GM12878 (cell line): ENCODE measurements around the gene AP2S1. TPM values are rescaled to one million over a fixed set of nuclear protein-coding genes. Genes with fewer than 3 reads are reported as not detected.

Experiments used
- ATAC-seq: fragments of 200-7000 bp; cut with Tn5 transposase; 3 replicates; pipeline ENCODE4 v1.9.1; 2020; ENCODE audit warnings: mild to moderate bottlenecking, moderate library complexity
- BruUV-seq: library from RNA; stranded (reverse); fragments of 400-500 nt; replicated peaks from 2 replicates; lab custom pipeline; 2021; lab: Mats Ljungman, UMichigan
- CTCF ChIA-PET: fragments of 300-600 bp; sonication (Branson Sonifier 250); formaldehyde crosslinking; extraction: SDS; loops from one replicate; lab custom pipeline; 2021; ENCODE audit warnings: inconsistent platforms; lab: Yijun Ruan, JAX
- POLR2A ChIA-PET: fragments of 350-600 bp; formaldehyde crosslinking; extraction: SDS; loops from one replicate; lab custom pipeline; 2021; ENCODE audit warnings: inconsistent platforms; lab: Charles Lee
- RAD21 ChIA-PET: fragments of 300-600 bp; sonication (Branson Sonifier 250); formaldehyde crosslinking; loops from one replicate; lab custom pipeline; 2023; ENCODE audit warnings: antibody characterized with exemption; ENCODE audit not compliant: unreplicated experiment; lab: Charles Lee
- SMC1A ChIA-PET: fragments of 300-600 bp; sonication (Branson Sonifier 250); formaldehyde crosslinking; loops from one replicate; lab custom pipeline; 2023; ENCODE audit not compliant: unreplicated experiment, uncharacterized antibody; lab: Charles Lee
- DNase-seq: peaks from one replicate; pipeline ENCODE4 v3.0.0-alpha.2; 2011; ENCODE audit warnings: low read depth, low spot score
- FAIRE-seq: peaks from 3 replicates; lab custom pipeline; 2011; peaks lifted over from hg19 to GRCh38; lab: Jason Lieb, UNC
- H2AFZ ChIP-seq: 2 replicates; pipeline ENCODE4 v1.6.0; 2011; ENCODE audit warnings: low read depth, low read length, control low read depth; ENCODE audit not compliant: control insufficient read depth
- H3K27ac ChIP-seq: 2 replicates; pipeline ENCODE4 v1.5.1; 2011; ENCODE audit warnings: control low read depth; ENCODE audit not compliant: control insufficient read depth, insufficient read depth
- H3K27me3 ChIP-seq, 2 experiments: replicated peaks in 1 of 2; 2 replicates each; pipeline versions ENCODE4 v1.6.0 to v1.6.1; 2011; ENCODE audit warnings: low read length in 1 of 2; ENCODE audit not compliant: control insufficient read depth in 2 of 2, insufficient read depth in 2 of 2
- H3K36me3 ChIP-seq, 2 experiments: 2 replicates each; pipeline ENCODE4 v1.5.1; 2011; ENCODE audit warnings: low read length in 1 of 2; ENCODE audit not compliant: control insufficient read depth in 2 of 2, insufficient read depth in 2 of 2
- H3K4me1 ChIP-seq: 2 replicates; pipeline ENCODE4 v1.6.1; 2011; ENCODE audit warnings: mild to moderate bottlenecking, low read length, moderate library complexity, mixed read lengths; ENCODE audit not compliant: control insufficient read depth, insufficient read depth
- H3K4me2 ChIP-seq: 2 replicates; pipeline ENCODE4 v1.6.0; 2011; ENCODE audit warnings: control low read depth; ENCODE audit not compliant: control insufficient read depth, insufficient read depth
- H3K4me3 ChIP-seq: fragments of 200-600 bp; sonication (generic); 2 replicates; pipeline ENCODE4 v1.5.1; 2016
- H3K79me2 ChIP-seq: 2 replicates; pipeline ENCODE4 v1.6.0; 2011; ENCODE audit warnings: low read length; ENCODE audit not compliant: control insufficient read depth, insufficient read depth
- H3K9ac ChIP-seq: 2 replicates; pipeline ENCODE4 v1.8.0; 2011; ENCODE audit warnings: low read length, control low read depth, mixed read lengths; ENCODE audit not compliant: control insufficient read depth, insufficient read depth
- H3K9me3 ChIP-seq: replicated peaks from 3 replicates; pipeline ENCODE4 v1.5.1; 2011; ENCODE audit warnings: mild to moderate bottlenecking, low read length; ENCODE audit not compliant: control insufficient read depth, insufficient read depth
- H4K20me1 ChIP-seq: 2 replicates; pipeline ENCODE4 v1.6.0; 2011; ENCODE audit not compliant: control insufficient read depth, insufficient read depth
- ASH2L ChIP-seq: fragments of 300-600, 200-600 bp; sonication (generic); IDR thresholded peaks from 2 replicates; pipeline ENCODE4 v1.6.1; 2017; ENCODE audit warnings: low read depth, mild to moderate bottlenecking, borderline replicate concordance
- CHD1 ChIP-seq: IDR thresholded peaks from 2 replicates; pipeline ENCODE4 v1.6.1; 2012; ENCODE audit warnings: low read depth, low read length, improper control_type of control experiment
- ESRRA ChIP-seq: IDR thresholded peaks from 2 replicates; pipeline ENCODE4 v1.6.1; 2012; ENCODE audit warnings: mild to moderate bottlenecking, low read length, improper control_type of control experiment
- FOXK2 ChIP-seq: fragments of 450-650 bp; IDR thresholded peaks from 2 replicates; pipeline ENCODE4 v1.6.1; 2017; ENCODE audit warnings: mild to moderate bottlenecking, moderate library complexity
- MEF2B ChIP-seq: fragments of 450-650 bp; IDR thresholded peaks from 2 replicates; pipeline ENCODE4 v1.6.1; 2018; ENCODE audit warnings: mild to moderate bottlenecking, moderate library complexity; ENCODE audit not compliant: partially characterized antibody, poor library complexity, severe bottlenecking
- NFYB ChIP-seq: IDR thresholded peaks from 2 replicates; pipeline ENCODE4 v1.6.1; 2011; ENCODE audit warnings: low read depth, mild to moderate bottlenecking, low read length, improper control_type of control experiment, moderate library complexity; ENCODE audit not compliant: insufficient read depth
- PML ChIP-seq: IDR thresholded peaks from 2 replicates; pipeline ENCODE4 v1.6.1; 2012; ENCODE audit warnings: low read length, inconsistent platforms
- SIX5 ChIP-seq: IDR thresholded peaks from 2 replicates; pipeline ENCODE4 v1.6.1; 2011; ENCODE audit warnings: mild to moderate bottlenecking, low read depth, low read length, moderate library complexity; ENCODE audit not compliant: severe bottlenecking
- SP1 ChIP-seq: IDR thresholded peaks from one replicate; pipeline ENCODE4 v1.6.1; 2011; ENCODE audit warnings: low read depth, low read length
- SREBF1 ChIP-seq: IDR thresholded peaks from 2 replicates; pipeline ENCODE4 v1.6.1; 2012; ENCODE audit warnings: mild to moderate bottlenecking, low read length
- SRF ChIP-seq, 2 experiments: IDR thresholded peaks; 2 replicates each; pipeline ENCODE4 v1.6.1; 2011; ENCODE audit warnings: low read depth in 2 of 2, low read length in 2 of 2, mild to moderate bottlenecking in 1 of 2, moderate library complexity in 1 of 2
- TARDBP ChIP-seq: IDR thresholded peaks from 2 replicates; pipeline ENCODE4 v1.6.1; 2016; ENCODE audit warnings: borderline replicate concordance
- ZZZ3 ChIP-seq: IDR thresholded peaks from 2 replicates; pipeline ENCODE4 v1.6.1; 2011; ENCODE audit warnings: low read depth; ENCODE audit not compliant: control insufficient read depth, insufficient read length
- WGBS: methylation state at CpG from one replicate; pipeline ENCODE4 v1.1.6; 2016; ENCODE audit warnings: low lambda C conversion rate; ENCODE audit not compliant: insufficient replicate concordance, insufficient coverage; ENCODE audit errors: missing lambda C conversion rate; 5-methylcytosine and 5-hydroxymethylcytosine counted together
- in situ Hi-C: fragments of 300-500 bp; cut with MboI; formaldehyde crosslinking; loops from 9 replicates; pipeline ENCODE4 v1.14.3; 2018; ENCODE audit warnings: mixed read lengths
- intact Hi-C: fragments of 100-400 bp; cut with micrococcal nuclease; formaldehyde crosslinking; loops from one replicate; pipeline ENCODE4 v1.14.2; 2022; ENCODE audit not compliant: unreplicated experiment
- polyA plus RNA-seq, 11 experiments: library from polyadenylated mRNA; depleted of rRNA in 4 of 11; unstranded in 6 of 11; stranded (reverse) in 5 of 11; fragments of >200 nt; fragmentation: Nextera tagmentation in 4 of 11; fragmentation: Illumina TruSeq in 1 of 11; extraction: Ambion mirVana in 4 of 11; extraction: Trizol in 1 of 11; gene quantifications; 1 replicate in 1 of 11; 2 replicates in 10 of 11; pipeline versions ENCODE4 v1.2.1 to v1.2.3, GENCODE V29; 2011 to 2016; ENCODE audit warnings: inconsistent platforms in 2 of 11, missing spikeins in 2 of 11, low read depth in 1 of 11
- total RNA-seq, 4 experiments: library from RNA; depleted of rRNA in 3 of 4; stranded (reverse); fragments of >200 nt in 3 of 4; fragmentation: Illumina TruSeq in 1 of 4; extraction: Trizol in 1 of 4; gene quantifications; 2 replicates each; pipeline versions ENCODE4 v1.2.1 to v1.2.3, GENCODE V29; 2013 to 2021
- TF ChIP-seq, protein P1 (sequence below): fragments of 450-650 bp; IDR thresholded peaks from 2 replicates; pipeline ENCODE4 v1.6.1; 2017; ENCODE audit warnings: low read depth, mild to moderate bottlenecking, moderate library complexity
- TF ChIP-seq, protein P2 (sequence below): IDR thresholded peaks from 2 replicates; pipeline ENCODE4 v1.6.1; 2011; ENCODE audit warnings: mild to moderate bottlenecking, low read depth, low read length, moderate library complexity; ENCODE audit not compliant: insufficient replicate concordance
- TF ChIP-seq, protein P3 (sequence below): fragments of 450-650 bp; IDR thresholded peaks from 2 replicates; pipeline ENCODE4 v1.6.1; 2014; ENCODE audit warnings: mild to moderate bottlenecking
- TF ChIP-seq, protein P4 (sequence below): IDR thresholded peaks from 2 replicates; pipeline ENCODE4 v1.6.1; 2012; ENCODE audit warnings: low read depth, low read length, improper control_type of control experiment

AP2S1 gene
- total and polyA plus RNA-seq, 10 of the 15 experiments (the other 5 are each of a cell fraction or from before 2014, with no cell fraction given): 10.8 to 239 (median 104) TPM

DNA sequence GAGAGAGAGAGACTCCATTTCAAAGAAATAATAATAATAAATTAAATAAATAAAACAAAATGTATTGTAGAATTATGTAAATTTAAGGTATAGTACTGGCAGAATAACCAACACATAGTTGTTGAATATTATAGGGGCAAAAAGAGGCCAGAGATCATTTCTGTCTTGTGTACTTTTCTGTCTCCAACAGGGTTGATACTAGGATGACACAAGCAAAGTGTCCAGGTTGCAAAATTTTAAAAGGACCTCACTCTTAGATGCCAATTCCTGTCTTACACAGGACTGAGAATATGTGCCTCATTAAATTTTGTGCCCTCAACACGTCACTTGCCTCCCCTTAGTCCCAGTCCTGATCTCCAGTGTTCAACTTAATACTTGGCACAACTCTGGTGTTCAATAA is 2.2 kb upstream of the AP2S1 start:
- H3K4me3 ChIP-seq: no peak overlapping the region
- no peaks in the 10 kb centered on the region for H3K9me3 ChIP-seq
- CTCF ChIA-PET: interaction anchor here (1.5 kb wide), 1 partner anchor 86 kb away, joined by 3 read pairs; no protein-coding TSS in a partner anchor
- RAD21 ChIA-PET: no interaction called here
- H3K36me3 ChIP-seq: 0 out of 4 replicates have a peak, but pooled peaks cover 0 to under 1% of the 10 kb centered on the region in 2 experiments
- no peaks in the 10 kb centered on the region for H3K27me3 ChIP-seq
- 0% methylated on average over 1 of the region's 1 CpG for WGBS
- no peaks in the 10 kb centered on the region for H4K20me1 ChIP-seq
- no TSS peak for BruUV-seq
- H3K27ac ChIP-seq: no peak overlapping the region
- SMC1A ChIA-PET: no interaction called here
- intact Hi-C loops: loop anchor here (10.0 kb wide), 1 partner anchor 262 kb away; the partner anchor contains the start of gene ZC3H4
- no peak for TF ChIP-seq SREBF1
- TF ChIP-seq ESRRA: no peak
- TF ChIP-seq SP1: no peak
- TF ChIP-seq NFYB: no peak
- TF ChIP-seq CHD1: no peak
- TF ChIP-seq FOXK2: no peak
- TF ChIP-seq SIX5: no peak
- no peak for TF ChIP-seq ASH2L
- TF ChIP-seq, protein P1, sequence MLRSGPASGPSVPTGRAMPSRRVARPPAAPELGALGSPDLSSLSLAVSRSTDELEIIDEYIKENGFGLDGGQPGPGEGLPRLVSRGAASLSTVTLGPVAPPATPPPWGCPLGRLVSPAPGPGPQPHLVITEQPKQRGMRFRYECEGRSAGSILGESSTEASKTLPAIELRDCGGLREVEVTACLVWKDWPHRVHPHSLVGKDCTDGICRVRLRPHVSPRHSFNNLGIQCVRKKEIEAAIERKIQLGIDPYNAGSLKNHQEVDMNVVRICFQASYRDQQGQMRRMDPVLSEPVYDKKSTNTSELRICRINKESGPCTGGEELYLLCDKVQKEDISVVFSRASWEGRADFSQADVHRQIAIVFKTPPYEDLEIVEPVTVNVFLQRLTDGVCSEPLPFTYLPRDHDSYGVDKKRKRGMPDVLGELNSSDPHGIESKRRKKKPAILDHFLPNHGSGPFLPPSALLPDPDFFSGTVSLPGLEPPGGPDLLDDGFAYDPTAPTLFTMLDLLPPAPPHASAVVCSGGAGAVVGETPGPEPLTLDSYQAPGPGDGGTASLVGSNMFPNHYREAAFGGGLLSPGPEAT: no peak
- TF ChIP-seq SRF (IDR thresholded peaks at IDR 0.05; ENCODE audit: low read depth in 2 of 2, low read length in 2 of 2): no peak
- no peak for TF ChIP-seq TARDBP
- TF ChIP-seq, protein P2, sequence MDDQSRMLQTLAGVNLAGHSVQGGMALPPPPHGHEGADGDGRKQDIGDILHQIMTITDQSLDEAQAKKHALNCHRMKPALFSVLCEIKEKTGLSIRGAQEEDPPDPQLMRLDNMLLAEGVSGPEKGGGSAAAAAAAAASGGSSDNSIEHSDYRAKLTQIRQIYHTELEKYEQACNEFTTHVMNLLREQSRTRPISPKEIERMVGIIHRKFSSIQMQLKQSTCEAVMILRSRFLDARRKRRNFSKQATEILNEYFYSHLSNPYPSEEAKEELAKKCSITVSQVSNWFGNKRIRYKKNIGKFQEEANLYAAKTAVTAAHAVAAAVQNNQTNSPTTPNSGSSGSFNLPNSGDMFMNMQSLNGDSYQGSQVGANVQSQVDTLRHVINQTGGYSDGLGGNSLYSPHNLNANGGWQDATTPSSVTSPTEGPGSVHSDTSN: no peak
- no peak for TF ChIP-seq MEF2B
- TF ChIP-seq ZZZ3: no peak
- TF ChIP-seq, protein P3, sequence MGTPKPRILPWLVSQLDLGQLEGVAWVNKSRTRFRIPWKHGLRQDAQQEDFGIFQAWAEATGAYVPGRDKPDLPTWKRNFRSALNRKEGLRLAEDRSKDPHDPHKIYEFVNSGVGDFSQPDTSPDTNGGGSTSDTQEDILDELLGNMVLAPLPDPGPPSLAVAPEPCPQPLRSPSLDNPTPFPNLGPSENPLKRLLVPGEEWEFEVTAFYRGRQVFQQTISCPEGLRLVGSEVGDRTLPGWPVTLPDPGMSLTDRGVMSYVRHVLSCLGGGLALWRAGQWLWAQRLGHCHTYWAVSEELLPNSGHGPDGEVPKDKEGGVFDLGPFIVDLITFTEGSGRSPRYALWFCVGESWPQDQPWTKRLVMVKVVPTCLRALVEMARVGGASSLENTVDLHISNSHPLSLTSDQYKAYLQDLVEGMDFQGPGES: no peak
- TF ChIP-seq, protein P4, sequence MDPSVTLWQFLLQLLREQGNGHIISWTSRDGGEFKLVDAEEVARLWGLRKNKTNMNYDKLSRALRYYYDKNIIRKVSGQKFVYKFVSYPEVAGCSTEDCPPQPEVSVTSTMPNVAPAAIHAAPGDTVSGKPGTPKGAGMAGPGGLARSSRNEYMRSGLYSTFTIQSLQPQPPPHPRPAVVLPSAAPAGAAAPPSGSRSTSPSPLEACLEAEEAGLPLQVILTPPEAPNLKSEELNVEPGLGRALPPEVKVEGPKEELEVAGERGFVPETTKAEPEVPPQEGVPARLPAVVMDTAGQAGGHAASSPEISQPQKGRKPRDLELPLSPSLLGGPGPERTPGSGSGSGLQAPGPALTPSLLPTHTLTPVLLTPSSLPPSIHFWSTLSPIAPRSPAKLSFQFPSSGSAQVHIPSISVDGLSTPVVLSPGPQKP: no peak
- no peak for TF ChIP-seq PML
- no peak overlapping the region for H3K9ac ChIP-seq
- no peak overlapping the region for H3K4me2 ChIP-seq
- peaks cover 14% of the 10 kb centered on the region for H3K79me2 ChIP-seq
- no peak overlapping the region for H2AFZ ChIP-seq
- ATAC-seq (no peak), FAIRE-seq (no peak), DNase-seq (no peak)
- POLR2A ChIA-PET: no interaction called here
- in situ Hi-C loops: no loop called here
- peaks cover 10% of the 10 kb centered on the region; the same call in 1 of the 2 replicates for H3K4me1 ChIP-seq
